ENCODE results near the gene MED16. TPM values are rescaled to one million over a fixed set of nuclear protein-coding genes. Genes with fewer than 3 reads are reported as not detected.

MED16 gene
- total and polyA plus RNA-seq, 2 of the 13 experiments (the other 11 are each of a cell fraction or from before 2014, with no cell fraction given), result 13.3 to 14.8 TPM

- TF ChIP-seq E2F5 (CRISPR knock-in tag; conservative IDR thresholded peaks at IDR 0.05) (no peak), HMG20B (CRISPR knock-in tag; conservative IDR thresholded peaks at IDR 0.05) (no peak)
Measured at GRCh38 chr19:873561-874041, 19.4 kb downstream of the MED16 start (continued).

DNA sequence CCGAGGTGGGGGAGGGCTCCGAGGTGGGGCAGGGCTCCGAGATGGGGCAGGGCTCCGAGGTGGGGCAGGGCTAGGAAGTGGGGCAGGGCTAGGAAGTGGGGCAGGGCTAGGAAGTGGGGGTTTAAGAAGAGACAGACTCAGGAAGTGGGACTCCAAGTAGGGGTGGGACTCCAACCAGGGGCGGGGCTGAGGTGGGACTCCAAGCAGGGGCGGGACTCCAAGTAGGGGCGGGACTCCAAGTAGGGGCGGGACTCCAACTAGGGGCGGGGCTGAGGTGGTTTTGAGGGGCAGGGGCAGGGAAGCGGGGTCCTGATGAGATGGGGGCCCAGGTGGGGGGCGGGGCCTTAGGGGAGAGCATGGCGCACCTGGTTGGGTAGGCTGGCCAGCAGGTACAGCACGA is 19.9 kb downstream of the MED16 start:
- no peaks in the 10 kb centered on the region for H3K27me3 ChIP-seq (ENCODE audit: control insufficient read depth in 1 of 2, insufficient read depth in 2 of 2, low read length in 2 of 2)
- intact Hi-C loops (cut with micrococcal nuclease; ENCODE audit: unreplicated experiment), result no loop called here
- POLR2A ChIA-PET, result no interaction called here
- no peaks in the 10 kb centered on the region for H3K9me3 ChIP-seq (ENCODE audit: low read length)
- BruUV-seq (replicated peaks), result no TSS peak
- H3K36me3 ChIP-seq (replicated peaks in 1 of 2; ENCODE audit: control insufficient read depth in 1 of 2, insufficient read depth in 2 of 2, low read length in 2 of 2), result peaks cover 4 to 6% of the 10 kb centered on the region in 2 experiments; a peak in 3 of 5 replicates
- H3K27ac ChIP-seq (ENCODE audit: extremely low read length, insufficient read depth, low read length), result no peak overlapping the region
- WGBS (ENCODE audit: low lambda C conversion rate), result 95% methylated on average over 13 of the region's 13 CpGs
- in situ Hi-C loops (cut with HindIII; ENCODE audit: extremely low pct_ligation_motif_present, low pct_unique_long_range_greater_than_20kb), result no loop called here
- no peak overlapping the region for H3K4me2 ChIP-seq (ENCODE audit: low read depth, low read length)
- no peaks in the 10 kb centered on the region for H4K20me1 ChIP-seq (ENCODE audit: insufficient read depth, low read length)
- ATAC-seq (no peak), FAIRE-seq (no peak), DNase-seq (ENCODE audit: low spot score) (no peak)
- no peaks in the 10 kb centered on the region for H3K79me2 ChIP-seq (ENCODE audit: insufficient read depth, low read length)
- no peaks in the 10 kb centered on the region for H3K4me1 ChIP-seq (ENCODE audit: insufficient read depth, low read length)
- no peak overlapping the region for H2AFZ ChIP-seq (ENCODE audit: low read length)
- H3K9ac ChIP-seq (ENCODE audit: insufficient read depth, low read depth, low read length), result no peak overlapping the region
- CTCF ChIA-PET (ENCODE audit: low intra/inter-chr PET ratio, low total read pairs), result no interaction called here
- H3K4me3 ChIP-seq (replicated peaks in 1 of 3; ENCODE audit: insufficient read depth in 1 of 3, low read depth in 2 of 3, low read length in 3 of 3), result no peak overlapping the region
- TF ChIP-seq SNAPC5 (CRISPR knock-in tag; IDR thresholded peaks at IDR 0.05; ENCODE audit: borderline replicate concordance), result no peak
- no peak for TF ChIP-seq DR1 (CRISPR knock-in tag; IDR thresholded peaks at IDR 0.05)
- no peak for TF ChIP-seq ZNF446 (CRISPR knock-in tag; IDR thresholded peaks at IDR 0.05)
- TF ChIP-seq JUN (CRISPR knock-in tag; IDR thresholded peaks at IDR 0.05), result no peak
- no peak for TF ChIP-seq NFATC3 (CRISPR knock-in tag; IDR thresholded peaks at IDR 0.05)
